WTC11 (cell line): ENCODE measurements around the gene SLC25A10. TPM values are rescaled to one million over a fixed set of nuclear protein-coding genes. Genes with fewer than 3 reads are reported as not detected.

ENCODE experiments used
- ATAC-seq: fragments of 200-7000 bp; cut with Tn5 transposase; 2 replicates; pipeline ENCODE4 v1.10.0; 2021; ENCODE audit warnings: mild to moderate bottlenecking, moderate library complexity
- CTCF ChIA-PET: fragments of 300-600 bp; sonication (Branson Sonifier 250); formaldehyde crosslinking; loops from one replicate; lab custom pipeline; 2021; ENCODE audit warnings: antibody characterized with exemption; lab: Charles Lee
- POLR2A ChIA-PET: fragments of 350-600 bp; sonication (Branson Sonifier 250); formaldehyde crosslinking; loops from one replicate; lab custom pipeline; 2021; ENCODE audit warnings: antibody characterized with exemption; lab: Charles Lee
- DNase-seq: peaks from one replicate; pipeline ENCODE4 v3.0.0; 2021; ENCODE audit warnings: low spot score
- H3K27ac Mint-ChIP-seq: 2 replicates; pipeline ENCODE4 v1.8.0; 2021; ENCODE audit warnings: mixed read lengths
- H3K27me3 Mint-ChIP-seq: 2 replicates; pipeline ENCODE4 v1.8.0; 2021; ENCODE audit warnings: low read depth, mild to moderate bottlenecking, moderate library complexity, mixed read lengths
- H3K36me3 Mint-ChIP-seq: 2 replicates; pipeline ENCODE4 v1.8.0; 2021; ENCODE audit warnings: mixed read lengths
- H3K4me1 Mint-ChIP-seq: 2 replicates; pipeline ENCODE4 v1.8.0; 2022; ENCODE audit warnings: mixed read lengths
- H3K4me3 Mint-ChIP-seq: 2 replicates; pipeline ENCODE4 v1.8.0; 2021; ENCODE audit warnings: mild to moderate bottlenecking, moderate library complexity, mixed read lengths
- H3K9me3 Mint-ChIP-seq: 2 replicates; pipeline ENCODE4 v1.8.0; 2021; ENCODE audit warnings: mixed read lengths
- ATF1 ChIP-seq: sonication (generic); formaldehyde crosslinking; IDR thresholded peaks from 2 replicates; pipeline ENCODE4 v1.8.1; 2023; ENCODE audit warnings: mild to moderate bottlenecking, moderate library complexity, missing genetic modification reagents
- CREB1 ChIP-seq: sonication (generic); formaldehyde crosslinking; IDR thresholded peaks from 2 replicates; pipeline ENCODE4 v1.8.0; 2023; ENCODE audit warnings: mild to moderate bottlenecking, missing genetic modification reagents
- CTCF ChIP-seq: fragments of 200-600 bp; IDR thresholded peaks from 2 replicates; pipeline ENCODE4 v1.8.0; 2022; ENCODE audit warnings: antibody characterized with exemption
- ESRRA ChIP-seq: sonication (generic); formaldehyde crosslinking; IDR thresholded peaks from 2 replicates; pipeline ENCODE4 v1.8.1; 2022; ENCODE audit warnings: mild to moderate bottlenecking, missing genetic modification reagents, borderline replicate concordance
- ETV6 ChIP-seq: sonication (generic); formaldehyde crosslinking; IDR thresholded peaks from 2 replicates; pipeline ENCODE4 v1.8.1; 2022; ENCODE audit warnings: mild to moderate bottlenecking, missing genetic modification reagents
- FOXJ3 ChIP-seq: sonication (generic); formaldehyde crosslinking; IDR thresholded peaks from 2 replicates; pipeline ENCODE4 v1.9.0; 2021; ENCODE audit warnings: missing genetic modification reagents, mild to moderate bottlenecking, borderline replicate concordance
- GRHL2 ChIP-seq: fragments of 250-450 bp; sonication (Bioruptor Pico); IDR thresholded peaks from 2 replicates; pipeline ENCODE4 v1.8.0; 2022; ENCODE audit warnings: mild to moderate bottlenecking, moderate library complexity; ENCODE audit not compliant: insufficient replicate concordance, severe bottlenecking
- GTF2I ChIP-seq: fragments of 250-450 bp; sonication (Bioruptor Pico); conservative IDR thresholded peaks from 2 replicates; pipeline ENCODE4 v1.4.0; 2021; ENCODE audit warnings: mild to moderate bottlenecking
- HMGA2 ChIP-seq: fragments of 250-450 bp; sonication (Bioruptor Pico); IDR thresholded peaks from 2 replicates; pipeline ENCODE4 v1.4.0; 2021; ENCODE audit warnings: mild to moderate bottlenecking, moderate library complexity
- IRF1 ChIP-seq: sonication (generic); formaldehyde crosslinking; IDR thresholded peaks from 2 replicates; pipeline ENCODE4 v1.8.0; 2023; ENCODE audit warnings: missing genetic modification reagents
- KAT7 ChIP-seq: sonication (generic); formaldehyde crosslinking; IDR thresholded peaks from 2 replicates; pipeline ENCODE4 v1.8.1; 2023; ENCODE audit warnings: missing genetic modification reagents, mild to moderate bottlenecking, borderline replicate concordance
- PRRX2 ChIP-seq: fragments of 250-450 bp; sonication (Bioruptor Pico); IDR thresholded peaks from 2 replicates; pipeline ENCODE4 v1.8.0; 2021; ENCODE audit warnings: mild to moderate bottlenecking
- RORB ChIP-seq: fragments of 250-450 bp; sonication (Bioruptor Pico); IDR thresholded peaks from 2 replicates; pipeline ENCODE4 v1.9.0; 2021; ENCODE audit warnings: mild to moderate bottlenecking
- SMAD3 ChIP-seq: sonication (generic); formaldehyde crosslinking; IDR thresholded peaks from 2 replicates; pipeline ENCODE4 v1.8.0; 2022; ENCODE audit warnings: missing genetic modification reagents, mild to moderate bottlenecking, borderline replicate concordance
- SP1 ChIP-seq: sonication (generic); formaldehyde crosslinking; conservative IDR thresholded peaks from 2 replicates; pipeline ENCODE4 v1.8.1; 2022; ENCODE audit warnings: missing genetic modification reagents
- TEAD1 ChIP-seq: sonication (generic); formaldehyde crosslinking; IDR thresholded peaks from 2 replicates; pipeline ENCODE4 v1.8.0; 2022; ENCODE audit warnings: mild to moderate bottlenecking, missing genetic modification reagents
- ZNF219 ChIP-seq: sonication (generic); formaldehyde crosslinking; IDR thresholded peaks from 2 replicates; pipeline ENCODE4 v1.8.0; 2023; ENCODE audit warnings: missing genetic modification reagents, mild to moderate bottlenecking, borderline replicate concordance
- ZNF396 ChIP-seq: fragments of 250-450 bp; sonication (Bioruptor Pico); IDR thresholded peaks from 2 replicates; pipeline ENCODE4 v1.8.0; 2021; ENCODE audit warnings: mild to moderate bottlenecking, moderate library complexity, borderline replicate concordance
- ZNF423 ChIP-seq: fragments of 250-450 bp; sonication (Bioruptor Pico); IDR thresholded peaks from 2 replicates; pipeline ENCODE4 v2.1.2; 2022; ENCODE audit warnings: mild to moderate bottlenecking, moderate library complexity
- ZNF425 ChIP-seq: fragments of 250-450 bp; sonication (Bioruptor Pico); conservative IDR thresholded peaks from 2 replicates; pipeline ENCODE4 v1.9.0; 2021; ENCODE audit warnings: mild to moderate bottlenecking
- total RNA-seq: library from RNA; stranded (reverse); gene quantifications from 3 replicates; pipeline ENCODE4 v1.2.3, GENCODE V29; 2021
- TF ChIP-seq, protein P1 (sequence below): sonication (generic); formaldehyde crosslinking; IDR thresholded peaks from 2 replicates; pipeline ENCODE4 v1.8.1; 2023; ENCODE audit warnings: mild to moderate bottlenecking, missing genetic modification reagents
- TF ChIP-seq, protein P2 (sequence below): fragments of 250-450 bp; sonication (Bioruptor Pico); IDR thresholded peaks from 2 replicates; pipeline ENCODE4 v1.9.0; 2021; ENCODE audit warnings: mild to moderate bottlenecking, borderline replicate concordance
- TF ChIP-seq, protein P3 (sequence below): sonication (generic); formaldehyde crosslinking; IDR thresholded peaks from 2 replicates; pipeline ENCODE4 v1.8.0; 2022; ENCODE audit warnings: mild to moderate bottlenecking, missing genetic modification reagents
- TF ChIP-seq, protein P4 (sequence below): sonication (generic); formaldehyde crosslinking; IDR thresholded peaks from 2 replicates; pipeline ENCODE4 v1.8.0; 2022; ENCODE audit warnings: mild to moderate bottlenecking, missing genetic modification reagents

SLC25A10 gene
- total RNA-seq, 1 experiment from 2014 or later: 38.7 TPM

DNA sequence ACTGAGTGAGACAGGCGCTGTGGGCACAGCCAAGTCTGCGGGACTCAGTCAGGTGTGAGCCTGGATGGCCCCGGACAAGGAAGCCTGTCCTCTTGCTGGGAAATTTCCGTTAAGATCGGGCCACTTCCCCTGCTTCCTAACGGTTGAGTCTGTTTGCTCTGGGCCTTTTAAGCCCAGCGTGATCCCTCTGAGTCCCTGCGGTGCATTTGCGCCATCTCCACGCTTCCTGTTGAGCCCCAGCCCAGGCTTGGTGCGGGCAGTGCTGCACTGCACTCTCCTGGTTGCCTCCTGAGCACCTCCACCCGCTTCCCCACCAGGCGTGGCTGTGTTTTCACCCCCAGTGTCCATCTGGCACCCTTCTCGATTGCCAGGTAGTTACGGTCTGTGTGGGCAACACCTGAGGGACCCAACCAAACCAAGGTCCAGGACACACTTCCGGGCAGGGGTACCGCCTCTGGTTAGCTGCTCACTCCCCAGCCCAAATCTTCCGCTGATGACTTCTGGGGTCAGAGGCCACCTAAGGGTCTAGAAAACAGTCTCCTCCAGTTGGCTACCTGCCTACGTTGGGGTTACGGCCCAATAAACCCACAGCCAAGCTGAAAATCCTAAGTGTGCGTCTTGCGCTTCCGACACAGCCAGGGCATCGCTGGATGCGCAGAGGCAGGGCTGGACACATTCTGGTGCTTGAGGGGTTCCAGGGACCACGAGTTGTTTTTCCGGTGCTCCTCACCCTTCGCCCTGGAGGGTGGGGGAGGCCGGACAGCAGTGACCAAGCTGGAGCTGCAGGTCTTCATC, 1.4 kb upstream of the SLC25A10 start:
- Mint-ChIP-seq H3K4me3 (peak overlapping the region; percentile 79), H3K4me1 (peaks cover 24% of the 10 kb centered on the region), H3K36me3 (peaks cover 13% of the 10 kb centered on the region), H3K27ac (peak overlapping the region; percentile 68; the same call in 1 of the 2 replicates), H3K9me3 (no peaks in the 10 kb centered on the region), H3K27me3 (peaks cover 2% of the 10 kb centered on the region; the same call in 1 of the 2 replicates)
- POLR2A ChIA-PET: interaction anchor here (0.6 to 2.3 kb wide), 5 partner anchors 8 to 619 kb away, joined by 3 to 11 read pairs (median 5); partner anchors contain the start of gene MRPL12
- ATAC-seq (peak; percentile 1), DNase-seq (no peak)
- CTCF ChIA-PET: interaction anchor here (0.7 to 2.1 kb wide), 9 partner anchors 9 to 159 kb away, joined by 3 to 8 read pairs (median 4); partner anchors contain the start of gene P4HB
- TF ChIP-seq, protein P1, sequence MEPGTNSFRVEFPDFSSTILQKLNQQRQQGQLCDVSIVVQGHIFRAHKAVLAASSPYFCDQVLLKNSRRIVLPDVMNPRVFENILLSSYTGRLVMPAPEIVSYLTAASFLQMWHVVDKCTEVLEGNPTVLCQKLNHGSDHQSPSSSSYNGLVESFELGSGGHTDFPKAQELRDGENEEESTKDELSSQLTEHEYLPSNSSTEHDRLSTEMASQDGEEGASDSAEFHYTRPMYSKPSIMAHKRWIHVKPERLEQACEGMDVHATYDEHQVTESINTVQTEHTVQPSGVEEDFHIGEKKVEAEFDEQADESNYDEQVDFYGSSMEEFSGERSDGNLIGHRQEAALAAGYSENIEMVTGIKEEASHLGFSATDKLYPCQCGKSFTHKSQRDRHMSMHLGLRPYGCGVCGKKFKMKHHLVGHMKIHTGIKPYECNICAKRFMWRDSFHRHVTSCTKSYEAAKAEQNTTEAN: no peak
- TF ChIP-seq IRF1 (no peak), KAT7 (no peak), RORB (no peak), ETV6 (CRISPR knock-in tag) (peak; percentile 90; the same call in 1 of the 2 replicates), CREB1 (CRISPR knock-in tag) (peak; percentile 66; the same call in 1 of the 2 replicates), ZNF425 (CRISPR knock-in tag) (no peak), SMAD3 (no peak), GTF2I (no peak), FOXJ3 (CRISPR knock-in tag) (no peak), ZNF423 (CRISPR knock-in tag) (peak; percentile 60; the same call in 1 of the 2 replicates), CTCF (no peak), HMGA2 (CRISPR knock-in tag) (no peak), PRRX2 (CRISPR knock-in tag) (peak; percentile 72; the same call in 1 of the 2 replicates), ESRRA (peak; percentile 66; the same call in 1 of the 2 replicates), ATF1 (CRISPR knock-in tag) (peak; percentile 75; the same call in 1 of the 2 replicates), ZNF219 (CRISPR knock-in tag) (no peak), TEAD1 (CRISPR knock-in tag) (0 out of 2 replicates have a peak, but pooled peaks have one; percentile 44), GRHL2 (no peak), SP1 (CRISPR knock-in tag) (0 out of 2 replicates have a peak, but pooled peaks have one; percentile 15), ZNF396 (CRISPR knock-in tag) (no peak)
- TF ChIP-seq, protein P2, sequence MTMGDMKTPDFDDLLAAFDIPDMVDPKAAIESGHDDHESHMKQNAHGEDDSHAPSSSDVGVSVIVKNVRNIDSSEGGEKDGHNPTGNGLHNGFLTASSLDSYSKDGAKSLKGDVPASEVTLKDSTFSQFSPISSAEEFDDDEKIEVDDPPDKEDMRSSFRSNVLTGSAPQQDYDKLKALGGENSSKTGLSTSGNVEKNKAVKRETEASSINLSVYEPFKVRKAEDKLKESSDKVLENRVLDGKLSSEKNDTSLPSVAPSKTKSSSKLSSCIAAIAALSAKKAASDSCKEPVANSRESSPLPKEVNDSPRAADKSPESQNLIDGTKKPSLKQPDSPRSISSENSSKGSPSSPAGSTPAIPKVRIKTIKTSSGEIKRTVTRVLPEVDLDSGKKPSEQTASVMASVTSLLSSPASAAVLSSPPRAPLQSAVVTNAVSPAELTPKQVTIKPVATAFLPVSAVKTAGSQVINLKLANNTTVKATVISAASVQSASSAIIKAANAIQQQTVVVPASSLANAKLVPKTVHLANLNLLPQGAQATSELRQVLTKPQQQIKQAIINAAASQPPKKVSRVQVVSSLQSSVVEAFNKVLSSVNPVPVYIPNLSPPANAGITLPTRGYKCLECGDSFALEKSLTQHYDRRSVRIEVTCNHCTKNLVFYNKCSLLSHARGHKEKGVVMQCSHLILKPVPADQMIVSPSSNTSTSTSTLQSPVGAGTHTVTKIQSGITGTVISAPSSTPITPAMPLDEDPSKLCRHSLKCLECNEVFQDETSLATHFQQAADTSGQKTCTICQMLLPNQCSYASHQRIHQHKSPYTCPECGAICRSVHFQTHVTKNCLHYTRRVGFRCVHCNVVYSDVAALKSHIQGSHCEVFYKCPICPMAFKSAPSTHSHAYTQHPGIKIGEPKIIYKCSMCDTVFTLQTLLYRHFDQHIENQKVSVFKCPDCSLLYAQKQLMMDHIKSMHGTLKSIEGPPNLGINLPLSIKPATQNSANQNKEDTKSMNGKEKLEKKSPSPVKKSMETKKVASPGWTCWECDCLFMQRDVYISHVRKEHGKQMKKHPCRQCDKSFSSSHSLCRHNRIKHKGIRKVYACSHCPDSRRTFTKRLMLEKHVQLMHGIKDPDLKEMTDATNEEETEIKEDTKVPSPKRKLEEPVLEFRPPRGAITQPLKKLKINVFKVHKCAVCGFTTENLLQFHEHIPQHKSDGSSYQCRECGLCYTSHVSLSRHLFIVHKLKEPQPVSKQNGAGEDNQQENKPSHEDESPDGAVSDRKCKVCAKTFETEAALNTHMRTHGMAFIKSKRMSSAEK (CRISPR knock-in tag): no peak
- TF ChIP-seq, protein P3, sequence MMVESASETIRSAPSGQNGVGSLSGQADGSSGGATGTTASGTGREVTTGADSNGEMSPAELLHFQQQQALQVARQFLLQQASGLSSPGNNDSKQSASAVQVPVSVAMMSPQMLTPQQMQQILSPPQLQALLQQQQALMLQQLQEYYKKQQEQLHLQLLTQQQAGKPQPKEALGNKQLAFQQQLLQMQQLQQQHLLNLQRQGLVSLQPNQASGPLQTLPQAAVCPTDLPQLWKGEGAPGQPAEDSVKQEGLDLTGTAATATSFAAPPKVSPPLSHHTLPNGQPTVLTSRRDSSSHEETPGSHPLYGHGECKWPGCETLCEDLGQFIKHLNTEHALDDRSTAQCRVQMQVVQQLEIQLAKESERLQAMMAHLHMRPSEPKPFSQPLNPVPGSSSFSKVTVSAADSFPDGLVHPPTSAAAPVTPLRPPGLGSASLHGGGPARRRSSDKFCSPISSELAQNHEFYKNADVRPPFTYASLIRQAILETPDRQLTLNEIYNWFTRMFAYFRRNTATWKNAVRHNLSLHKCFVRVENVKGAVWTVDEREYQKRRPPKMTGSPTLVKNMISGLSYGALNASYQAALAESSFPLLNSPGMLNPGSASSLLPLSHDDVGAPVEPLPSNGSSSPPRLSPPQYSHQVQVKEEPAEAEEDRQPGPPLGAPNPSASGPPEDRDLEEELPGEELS (CRISPR knock-in tag): no peak
- TF ChIP-seq, protein P4, sequence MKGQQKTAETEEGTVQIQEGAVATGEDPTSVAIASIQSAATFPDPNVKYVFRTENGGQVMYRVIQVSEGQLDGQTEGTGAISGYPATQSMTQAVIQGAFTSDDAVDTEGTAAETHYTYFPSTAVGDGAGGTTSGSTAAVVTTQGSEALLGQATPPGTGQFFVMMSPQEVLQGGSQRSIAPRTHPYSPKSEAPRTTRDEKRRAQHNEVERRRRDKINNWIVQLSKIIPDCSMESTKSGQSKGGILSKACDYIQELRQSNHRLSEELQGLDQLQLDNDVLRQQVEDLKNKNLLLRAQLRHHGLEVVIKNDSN (CRISPR knock-in tag): no peak
